A549 treated with RU486 at 1 μM for 4 hours (cell line): ENCODE data around the gene AKAP10. TPM values are rescaled to one million over a fixed set of nuclear protein-coding genes. Genes with fewer than 3 reads are reported as not detected.

ENCODE experiments used
- total RNA-seq: library from RNA; stranded (reverse); fragments of 200-300 nt; extraction: Qiagen RNA extraction; gene quantifications from 5 replicates; pipeline ENCODE4 v1.2.3, GENCODE V29; 2022; ENCODE audit warnings: low read depth

The AKAP10 gene, protein sequence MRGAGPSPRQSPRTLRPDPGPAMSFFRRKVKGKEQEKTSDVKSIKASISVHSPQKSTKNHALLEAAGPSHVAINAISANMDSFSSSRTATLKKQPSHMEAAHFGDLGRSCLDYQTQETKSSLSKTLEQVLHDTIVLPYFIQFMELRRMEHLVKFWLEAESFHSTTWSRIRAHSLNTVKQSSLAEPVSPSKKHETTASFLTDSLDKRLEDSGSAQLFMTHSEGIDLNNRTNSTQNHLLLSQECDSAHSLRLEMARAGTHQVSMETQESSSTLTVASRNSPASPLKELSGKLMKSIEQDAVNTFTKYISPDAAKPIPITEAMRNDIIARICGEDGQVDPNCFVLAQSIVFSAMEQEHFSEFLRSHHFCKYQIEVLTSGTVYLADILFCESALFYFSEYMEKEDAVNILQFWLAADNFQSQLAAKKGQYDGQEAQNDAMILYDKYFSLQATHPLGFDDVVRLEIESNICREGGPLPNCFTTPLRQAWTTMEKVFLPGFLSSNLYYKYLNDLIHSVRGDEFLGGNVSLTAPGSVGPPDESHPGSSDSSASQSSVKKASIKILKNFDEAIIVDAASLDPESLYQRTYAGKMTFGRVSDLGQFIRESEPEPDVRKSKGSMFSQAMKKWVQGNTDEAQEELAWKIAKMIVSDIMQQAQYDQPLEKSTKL
- 16.7 to 22.4 TPM (median 21.9 TPM) in 5 replicates for total RNA-seq

DNA sequence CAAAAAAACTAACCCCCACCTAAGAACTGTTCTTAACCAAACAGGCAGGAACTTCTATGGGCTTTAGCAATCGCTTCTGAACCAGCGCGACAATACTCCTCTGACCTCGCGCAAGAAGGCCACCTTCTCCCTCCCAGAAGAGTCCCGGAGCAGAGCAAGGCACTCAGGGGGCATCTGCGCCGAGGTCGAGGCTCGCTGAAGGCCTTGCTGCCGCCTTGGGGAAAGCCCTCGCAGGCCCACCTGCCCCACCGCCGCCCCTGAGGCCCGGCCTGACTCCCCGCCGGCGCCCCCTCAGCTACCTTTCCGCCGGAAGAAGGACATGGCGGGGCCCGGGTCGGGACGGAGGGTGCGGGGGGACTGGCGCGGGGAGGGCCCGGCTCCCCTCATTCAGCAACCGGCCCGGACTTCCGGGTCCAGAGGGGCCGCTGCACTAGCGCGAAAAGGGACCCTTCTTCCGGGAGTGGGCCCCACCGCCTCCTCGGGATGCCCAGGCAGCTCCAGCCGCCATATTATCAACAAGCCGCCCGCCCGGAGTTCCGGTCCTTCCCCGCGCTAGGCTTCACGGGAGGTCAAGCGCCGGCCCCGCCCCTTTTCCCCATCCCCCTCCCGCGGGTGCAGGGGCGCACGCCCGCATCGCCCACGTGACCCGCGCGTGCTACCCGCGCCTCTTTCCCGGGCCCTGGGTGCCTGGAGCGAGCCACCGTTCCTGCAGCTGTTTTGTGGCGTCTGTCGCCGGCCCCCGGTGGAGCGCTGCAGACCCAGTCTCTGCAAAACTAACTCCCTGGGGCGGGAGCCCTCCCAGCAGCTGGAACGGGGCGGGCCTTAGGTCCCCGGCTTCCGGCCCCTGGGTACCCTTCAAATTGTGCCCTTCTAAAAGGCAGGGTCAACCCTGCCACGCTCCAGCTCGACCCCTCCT is at the start of gene AKAP10:
Gene AKAP10 (minus strand): TSS at position 536 of the 916 bp plus-strand sequence. CDS start 149 bp downstream, at position 387.

DNA sequence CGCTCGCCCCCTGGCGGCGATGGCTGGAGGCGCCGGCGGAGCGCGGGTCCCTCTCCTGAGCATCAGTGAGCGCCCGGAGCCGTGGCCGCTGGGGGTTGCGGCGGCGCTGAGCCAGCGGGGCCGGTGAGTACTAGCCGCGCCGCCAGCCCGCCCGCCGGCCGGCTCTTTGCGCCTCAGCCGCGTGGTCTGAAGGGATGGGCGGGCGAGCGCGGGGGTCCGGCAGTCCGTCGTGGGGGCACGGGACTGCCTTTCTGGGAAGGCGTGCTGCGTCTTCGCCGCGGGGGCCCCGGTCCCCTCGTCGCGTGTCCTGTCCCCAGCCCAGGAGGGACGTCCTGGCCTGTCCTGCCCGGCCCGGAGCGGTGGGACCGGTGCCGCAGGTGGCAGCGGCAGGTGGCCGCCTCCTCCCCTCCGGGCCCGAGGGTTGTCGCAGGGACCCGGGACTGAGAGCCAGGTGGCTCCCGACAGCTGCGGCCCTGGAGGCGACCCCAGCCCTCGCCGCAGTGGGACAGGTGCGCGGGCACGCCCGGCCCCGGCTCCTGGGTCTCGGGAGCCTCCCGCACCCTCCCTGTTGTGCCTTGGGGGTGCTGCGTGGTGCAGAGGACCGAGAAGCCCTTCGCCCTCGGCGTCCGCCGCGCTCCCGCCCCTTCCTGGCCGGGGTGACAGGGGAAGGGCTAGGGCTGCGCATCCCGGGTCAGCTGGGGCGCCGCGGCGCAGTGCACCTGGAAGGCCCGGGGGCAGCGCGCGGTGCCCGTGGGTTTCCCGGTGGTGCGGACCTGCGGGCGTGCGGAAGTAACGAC is 31.9 kb upstream of the AKAP10 start, which contains the start of gene SPECC1:
Gene SPECC1 (plus strand): TSS at position 58 of the 797 bp plus-strand sequence. CDS start 87,293 bp downstream, outside the sequence.

DNA sequence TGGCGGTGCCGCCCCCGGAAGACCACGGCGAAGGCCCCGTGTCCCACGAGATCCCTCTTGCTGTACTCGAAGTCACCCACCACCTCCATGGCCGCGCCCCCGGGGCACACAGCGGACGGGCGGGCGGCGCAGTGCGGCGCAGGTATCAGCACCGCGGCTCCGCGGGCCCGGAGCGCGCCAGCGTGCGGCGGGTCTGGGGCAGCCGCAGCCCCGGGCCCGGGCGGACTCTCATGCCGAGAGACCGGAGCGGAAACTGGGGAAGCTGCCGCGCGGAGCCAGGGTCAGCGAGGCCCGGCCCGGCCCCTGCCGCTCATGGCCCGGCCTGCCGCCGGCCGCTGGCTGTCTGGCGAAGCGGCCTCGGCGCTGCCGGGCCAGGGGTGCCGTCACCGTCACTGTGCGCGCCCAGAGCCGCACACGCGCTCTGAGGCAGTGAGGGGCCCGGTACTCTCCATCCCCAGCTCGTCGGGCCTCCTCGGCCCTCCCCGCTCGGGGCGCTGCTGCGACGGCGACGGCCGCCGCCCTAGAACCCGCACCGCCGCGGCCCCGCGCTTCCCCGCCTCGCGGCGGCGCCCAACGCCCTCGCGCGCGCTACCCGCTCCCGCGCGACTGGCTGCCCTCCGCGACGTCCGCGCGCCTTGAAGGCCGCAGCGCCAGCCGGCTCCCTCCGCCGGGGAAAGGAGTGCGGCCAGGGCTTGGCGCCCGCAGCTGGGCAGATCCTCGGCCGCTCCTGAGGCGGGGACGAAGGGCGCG is 110.1 kb downstream of the AKAP10 start, which contains the start of gene ULK2:
Gene ULK2 (minus strand): TSS at position 608 of the 750 bp plus-strand sequence. CDS start 519 bp downstream, at position 89.

Other genes with a start within 250 kb of the AKAP10 start
- gene ALDH3A1, start 229.5 kb downstream of the AKAP10 start, total RNA-seq, result 783 to 1,160 TPM (median 824 TPM) in 5 replicates
- gene ULK2, start 109.9 kb downstream of the AKAP10 start, total RNA-seq, result 8.2 to 16.4 TPM (median 13.3 TPM) in 5 replicates
- 46.0 to 64.1 TPM (median 51.2 TPM) in 5 replicates for gene SPECC1, start 31.5 kb upstream of the AKAP10 start, total RNA-seq